HG02938 (cell line): ENCODE data around the gene DTNB.
"Not testable (repeated sequence)": the region's sequence is repeated elsewhere in the genome, so short reads cannot be mapped to it uniquely, and the experiment has no call there.

Source experiments
- ATAC-seq: cut with Tn5 transposase; IDR thresholded peaks from one replicate; pipeline ENCODE4 v1.9.1; 2021; ENCODE audit warnings: mild to moderate bottlenecking, moderate library complexity; ENCODE audit not compliant: unreplicated experiment

DTNB gene

GRCh38 chr2:25684577-25685473, 11.4 kb upstream of the DTNB start:
- no peak for ATAC-seq

GRCh38 chr2:25682082-25682481, 8.7 kb upstream of the DTNB start:
- ATAC-seq: no peak

- ATAC-seq: no peak
Observed at GRCh38 chr2:25677877-25678276, 4.5 kb upstream of the DTNB start.

- no peak for ATAC-seq
Observed at GRCh38 chr2:25674077-25674362, 643 bp upstream of the DTNB start.

- peak; percentile 56 for ATAC-seq
Observed at GRCh38 chr2:25672494-25673299, 680 bp downstream of the DTNB start.

GRCh38 chr2:25671622-25672021, 1.8 kb downstream of the DTNB start:
- ATAC-seq: no peak

- ATAC-seq: no peak
Observed at GRCh38 chr2:25669520-25669919, 3.9 kb downstream of the DTNB start.

- no peak for ATAC-seq
Observed at GRCh38 chr2:25666218-25666617, 7.2 kb downstream of the DTNB start.

GRCh38 chr2:25665429-25665828, 7.9 kb downstream of the DTNB start:
- not testable (repeated sequence) for ATAC-seq

- ATAC-seq: no peak
Observed at GRCh38 chr2:25664965-25665307, 8.4 kb downstream of the DTNB start.

GRCh38 chr2:25664183-25664964, 9.0 kb downstream of the DTNB start:
- no peak for ATAC-seq

- no peak for ATAC-seq
Observed at GRCh38 chr2:25655316-25655715, 18.1 kb downstream of the DTNB start.

- ATAC-seq: no peak
Observed at GRCh38 chr2:25654801-25655200, 18.6 kb downstream of the DTNB start.

GRCh38 chr2:25651782-25652455, 21.5 kb downstream of the DTNB start:
- ATAC-seq: no peak

GRCh38 chr2:25651066-25651465, 22.3 kb downstream of the DTNB start:
- no peak for ATAC-seq

GRCh38 chr2:25650256-25650655, 23.1 kb downstream of the DTNB start:
- no peak for ATAC-seq

- no peak for ATAC-seq
Observed at GRCh38 chr2:25649786-25650185, 23.6 kb downstream of the DTNB start.

- no peak for ATAC-seq
Observed at GRCh38 chr2:25642298-25642697, 31.1 kb downstream of the DTNB start.

- ATAC-seq: no peak
Observed at GRCh38 chr2:25639696-25640095, 33.7 kb downstream of the DTNB start.

GRCh38 chr2:25639131-25639530, 34.2 kb downstream of the DTNB start:
- ATAC-seq: no peak

- no peak for ATAC-seq
Observed at GRCh38 chr2:25635797-25636196, 37.6 kb downstream of the DTNB start.
